Measurements from ENCODE around the gene NCKAP5.

NCKAP5 gene

DNA sequence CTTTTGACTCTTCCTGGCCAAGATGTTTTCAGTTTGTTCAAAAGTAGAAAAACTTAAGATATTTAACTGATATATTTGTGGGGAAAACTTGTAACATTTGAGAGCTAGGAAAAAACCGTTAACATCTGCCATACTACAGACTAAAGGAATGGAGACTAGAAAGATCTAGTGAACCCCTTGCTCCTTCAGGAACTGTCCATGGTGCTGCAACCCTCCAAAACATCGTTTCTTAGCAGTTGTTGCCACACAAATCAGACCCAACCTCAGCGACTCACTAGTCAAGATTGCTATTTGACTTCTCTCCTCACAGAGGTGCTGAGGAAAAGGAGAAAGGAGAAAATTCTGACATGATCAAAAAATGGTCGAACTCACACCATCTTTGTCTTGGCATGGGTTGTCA lies 504.5 kb downstream of the NCKAP5 start:
- Histone ChIP-seq H3K27ac (ENCODE audit: low read depth, low read length) (no peak overlapping the region), H3K4me1 (ENCODE audit: control insufficient read depth, low read depth, low read length) (no peaks in the 10 kb centered on the region), H3K9ac (ENCODE audit: low read length) (no peak overlapping the region), H4K8ac (ENCODE audit: low read depth, low read length) (no peak overlapping the region), H2AK5ac (ENCODE audit: low read length) (no peak overlapping the region), H2BK15ac (replicated peaks; ENCODE audit: low read depth) (no peak overlapping the region), H3K79me1 (ENCODE audit: low read length) (no peaks in the 10 kb centered on the region), H3K4me3 (ENCODE audit: low read length) (no peak overlapping the region), H3K36me3 (ENCODE audit: control insufficient read depth, insufficient read depth, low read length) (no peaks in the 10 kb centered on the region), H2BK5ac (ENCODE audit: low read length) (no peak overlapping the region), H3K18ac (ENCODE audit: low read length) (no peak overlapping the region), H3K79me2 (ENCODE audit: control insufficient read depth, insufficient read depth, low read length) (no peaks in the 10 kb centered on the region), H4K5ac (ENCODE audit: low read length) (no peak overlapping the region), H3K4ac (ENCODE audit: low read depth, low read length) (no peak overlapping the region), H2BK120ac (ENCODE audit: low read depth, low read length) (no peak overlapping the region), H3K4me2 (ENCODE audit: low read length) (no peak overlapping the region), H3K56ac (ENCODE audit: low read length) (no peak overlapping the region), H3K27me3 (ENCODE audit: insufficient read depth, low read length, poor library complexity) (no peaks in the 10 kb centered on the region), H3K23ac (ENCODE audit: low read length) (no peak overlapping the region)
- WGBS (ENCODE audit: extremely low coverage, insufficient coverage, low lambda C conversion rate) = no CpG with 5 or more reads among the region's 4 CpGs
- DNase-seq = peak; percentile 78

DNA sequence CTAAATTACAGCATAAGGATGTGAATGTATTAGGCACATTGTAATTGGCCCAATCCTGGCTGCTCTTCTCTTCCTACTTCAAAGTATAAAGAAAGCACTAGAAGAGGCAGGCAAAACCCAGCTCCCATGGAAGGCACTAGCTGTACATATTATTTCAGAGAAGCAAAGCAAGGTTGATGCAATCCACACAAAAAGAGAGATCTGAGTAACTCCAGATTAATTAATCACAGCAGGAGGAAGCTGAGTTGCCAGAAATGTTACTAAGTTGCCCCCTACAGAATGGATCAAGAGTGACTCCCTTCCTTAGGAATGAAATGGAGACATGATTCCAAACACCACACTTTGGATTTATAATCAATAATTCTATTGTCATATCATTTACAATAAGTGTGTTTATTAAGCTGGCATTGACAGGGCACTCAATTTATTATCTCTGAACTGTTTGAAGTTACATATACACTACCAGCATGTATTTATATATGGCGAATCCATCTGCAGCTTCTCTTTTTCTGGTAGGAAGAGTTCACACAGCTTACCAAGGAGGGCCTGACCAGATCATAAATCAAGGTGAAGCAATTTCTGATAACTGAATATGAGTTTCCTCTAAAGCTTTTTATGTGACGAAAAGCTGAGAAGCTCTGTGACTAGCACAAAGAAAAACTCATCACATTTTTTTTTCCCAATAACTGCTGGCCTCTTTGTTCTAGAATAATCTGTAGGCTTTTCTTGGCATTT lies 505.2 kb downstream of the NCKAP5 start:
- no peak overlapping the region for H4K5ac ChIP-seq (ENCODE audit: low read length)
- no peak for DNase-seq
- H3K4me1 ChIP-seq (ENCODE audit: control insufficient read depth, low read depth, low read length) = no peaks in the 10 kb centered on the region
- H3K27me3 ChIP-seq (ENCODE audit: insufficient read depth, low read length, poor library complexity) = no peaks in the 10 kb centered on the region
- no peak overlapping the region for H3K56ac ChIP-seq (ENCODE audit: low read length)
- no peak overlapping the region for H2BK15ac ChIP-seq (replicated peaks; ENCODE audit: low read depth)
- H2BK5ac ChIP-seq (ENCODE audit: low read length) = no peak overlapping the region
- no peak overlapping the region for H4K8ac ChIP-seq (ENCODE audit: low read depth, low read length)
- H2BK120ac ChIP-seq (ENCODE audit: low read depth, low read length) = no peak overlapping the region
- no peak overlapping the region for H3K27ac ChIP-seq (ENCODE audit: low read depth, low read length)
- H3K79me1 ChIP-seq (ENCODE audit: low read length) = no peaks in the 10 kb centered on the region
- no peaks in the 10 kb centered on the region for H3K36me3 ChIP-seq (ENCODE audit: control insufficient read depth, insufficient read depth, low read length)
- H3K4me3 ChIP-seq (ENCODE audit: low read length) = no peak overlapping the region
- H2AK5ac ChIP-seq (ENCODE audit: low read length) = no peak overlapping the region
- no peak overlapping the region for H3K23ac ChIP-seq (ENCODE audit: low read length)
- no peak overlapping the region for H3K18ac ChIP-seq (ENCODE audit: low read length)
- H3K4ac ChIP-seq (ENCODE audit: low read depth, low read length) = no peak overlapping the region
- no peak overlapping the region for H3K9ac ChIP-seq (ENCODE audit: low read length)
- no CpG with 5 or more reads among the region's 2 CpGs for WGBS (ENCODE audit: extremely low coverage, insufficient coverage, low lambda C conversion rate)
- no peak overlapping the region for H3K4me2 ChIP-seq (ENCODE audit: low read length)
- H3K79me2 ChIP-seq (ENCODE audit: control insufficient read depth, insufficient read depth, low read length) = no peaks in the 10 kb centered on the region

GRCh38 chr2:133061874-133062593 lies 506.2 kb downstream of the NCKAP5 start:
- no peak overlapping the region for H2BK15ac ChIP-seq (replicated peaks; ENCODE audit: low read depth)

GRCh38 chr2:133054297-133054696 lies 514.0 kb downstream of the NCKAP5 start:
- H3K56ac ChIP-seq (ENCODE audit: low read length) = no peak overlapping the region
- H3K36me3 ChIP-seq (ENCODE audit: control insufficient read depth, insufficient read depth, low read length) = no peaks in the 10 kb centered on the region
- H2AK5ac ChIP-seq (ENCODE audit: low read length) = no peak overlapping the region
- no peak overlapping the region for H3K4me2 ChIP-seq (ENCODE audit: low read length)
- no peak overlapping the region for H3K18ac ChIP-seq (ENCODE audit: low read length)
- DNase-seq = peak; percentile 90
- no peaks in the 10 kb centered on the region for H3K4me1 ChIP-seq (ENCODE audit: control insufficient read depth, low read depth, low read length)
- H3K23ac ChIP-seq (ENCODE audit: low read length) = no peak overlapping the region
- H4K5ac ChIP-seq (ENCODE audit: low read length) = no peak overlapping the region
- H3K4ac ChIP-seq (ENCODE audit: low read depth, low read length) = no peak overlapping the region
- H2BK120ac ChIP-seq (ENCODE audit: low read depth, low read length) = no peak overlapping the region
- H4K8ac ChIP-seq (ENCODE audit: low read depth, low read length) = no peak overlapping the region
- H3K79me2 ChIP-seq (ENCODE audit: control insufficient read depth, insufficient read depth, low read length) = no peaks in the 10 kb centered on the region
- WGBS (ENCODE audit: extremely low coverage, insufficient coverage, low lambda C conversion rate) = no CpG with 5 or more reads among the region's 3 CpGs
- no peaks in the 10 kb centered on the region for H3K79me1 ChIP-seq (ENCODE audit: low read length)
- no peak overlapping the region for H3K4me3 ChIP-seq (ENCODE audit: low read length)
- no peaks in the 10 kb centered on the region for H3K27me3 ChIP-seq (ENCODE audit: insufficient read depth, low read length, poor library complexity)
- H3K27ac ChIP-seq (ENCODE audit: low read depth, low read length) = no peak overlapping the region
- no peak overlapping the region for H3K9ac ChIP-seq (ENCODE audit: low read length)
- H2BK5ac ChIP-seq (ENCODE audit: low read length) = no peak overlapping the region
- H2BK15ac ChIP-seq (replicated peaks; ENCODE audit: low read depth) = no peak overlapping the region

More at GRCh38 chr2:133061874-133062593, 506.2 kb downstream of the NCKAP5 start:
- H3K18ac ChIP-seq (ENCODE audit: low read length) = no peak overlapping the region
- no peak overlapping the region for H3K27ac ChIP-seq (ENCODE audit: low read depth, low read length)
- H2BK120ac ChIP-seq (ENCODE audit: low read depth, low read length) = no peak overlapping the region
- no peak overlapping the region for H3K56ac ChIP-seq (ENCODE audit: low read length)
- WGBS (ENCODE audit: extremely low coverage, insufficient coverage, low lambda C conversion rate) = no CpG with 5 or more reads among the region's 3 CpGs
- H4K8ac ChIP-seq (ENCODE audit: low read depth, low read length) = no peak overlapping the region
- no peaks in the 10 kb centered on the region for H3K79me1 ChIP-seq (ENCODE audit: low read length)
- H2AK5ac ChIP-seq (ENCODE audit: low read length) = no peak overlapping the region
- no peak overlapping the region for H3K4ac ChIP-seq (ENCODE audit: low read depth, low read length)
- H3K4me1 ChIP-seq (ENCODE audit: control insufficient read depth, low read depth, low read length) = no peaks in the 10 kb centered on the region
- H3K79me2 ChIP-seq (ENCODE audit: control insufficient read depth, insufficient read depth, low read length) = no peaks in the 10 kb centered on the region
- no peak overlapping the region for H3K9ac ChIP-seq (ENCODE audit: low read length)
- no peak for DNase-seq
- no peak overlapping the region for H3K4me2 ChIP-seq (ENCODE audit: low read length)
- H3K4me3 ChIP-seq (ENCODE audit: low read length) = no peak overlapping the region
- no peaks in the 10 kb centered on the region for H3K27me3 ChIP-seq (ENCODE audit: insufficient read depth, low read length, poor library complexity)
- no peak overlapping the region for H2BK5ac ChIP-seq (ENCODE audit: low read length)
- H3K23ac ChIP-seq (ENCODE audit: low read length) = no peak overlapping the region
- no peak overlapping the region for H4K5ac ChIP-seq (ENCODE audit: low read length)
- H3K36me3 ChIP-seq (ENCODE audit: control insufficient read depth, insufficient read depth, low read length) = no peaks in the 10 kb centered on the region

DNA sequence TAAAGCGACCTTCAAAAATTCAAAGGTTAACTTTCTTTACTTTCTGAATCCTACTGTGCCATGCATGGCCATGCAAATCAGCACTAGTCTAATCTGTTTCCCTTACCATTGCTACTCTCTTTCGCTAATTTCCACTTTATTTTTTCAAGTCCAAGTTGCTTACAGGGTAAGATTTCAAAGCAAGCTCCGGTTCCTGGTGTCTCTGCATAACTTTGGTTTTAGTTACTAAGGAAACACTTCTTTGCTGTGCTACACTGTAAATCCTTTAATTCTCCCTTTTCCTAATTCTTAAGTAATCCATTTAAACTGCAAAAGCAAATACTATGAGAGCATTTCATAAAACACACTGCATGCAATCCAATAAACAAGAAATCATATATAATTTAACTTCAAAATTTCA lies 514.7 kb downstream of the NCKAP5 start:
- no peaks in the 10 kb centered on the region for H3K79me1 ChIP-seq (ENCODE audit: low read length)
- H2BK120ac ChIP-seq (ENCODE audit: low read depth, low read length) = no peak overlapping the region
- no peak overlapping the region for H2BK15ac ChIP-seq (replicated peaks; ENCODE audit: low read depth)
- no peaks in the 10 kb centered on the region for H3K36me3 ChIP-seq (ENCODE audit: control insufficient read depth, insufficient read depth, low read length)
- no peak overlapping the region for H3K4ac ChIP-seq (ENCODE audit: low read depth, low read length)
- H3K27me3 ChIP-seq (ENCODE audit: insufficient read depth, low read length, poor library complexity) = no peaks in the 10 kb centered on the region
- no peak overlapping the region for H2AK5ac ChIP-seq (ENCODE audit: low read length)
- no peak overlapping the region for H3K9ac ChIP-seq (ENCODE audit: low read length)
- no peak overlapping the region for H3K4me3 ChIP-seq (ENCODE audit: low read length)
- H3K4me2 ChIP-seq (ENCODE audit: low read length) = no peak overlapping the region
- no peak overlapping the region for H4K5ac ChIP-seq (ENCODE audit: low read length)
- no peak overlapping the region for H4K8ac ChIP-seq (ENCODE audit: low read depth, low read length)
- DNase-seq = no peak
- no peak overlapping the region for H3K18ac ChIP-seq (ENCODE audit: low read length)
- no peak overlapping the region for H3K27ac ChIP-seq (ENCODE audit: low read depth, low read length)
- no peak overlapping the region for H3K23ac ChIP-seq (ENCODE audit: low read length)
- H3K4me1 ChIP-seq (ENCODE audit: control insufficient read depth, low read depth, low read length) = no peaks in the 10 kb centered on the region
- no peak overlapping the region for H2BK5ac ChIP-seq (ENCODE audit: low read length)
- H3K56ac ChIP-seq (ENCODE audit: low read length) = no peak overlapping the region
- H3K79me2 ChIP-seq (ENCODE audit: control insufficient read depth, insufficient read depth, low read length) = no peaks in the 10 kb centered on the region
- WGBS (ENCODE audit: extremely low coverage, insufficient coverage, low lambda C conversion rate) = no CpG with 5 or more reads among the region's 3 CpGs
